Non-pigmented ciliary epithelial cell (primary cell): ENCODE results near the gene THAP4.

Experiments
- DNase-seq: peaks from one replicate; pipeline ENCODE4 v3.0.0-alpha.2; 2010; ENCODE audit warnings: low read depth

Gene THAP4

GRCh38 chr2:241638940-241639339, 2.0 kb upstream of the THAP4 start:
- no peak for DNase-seq

DNA sequence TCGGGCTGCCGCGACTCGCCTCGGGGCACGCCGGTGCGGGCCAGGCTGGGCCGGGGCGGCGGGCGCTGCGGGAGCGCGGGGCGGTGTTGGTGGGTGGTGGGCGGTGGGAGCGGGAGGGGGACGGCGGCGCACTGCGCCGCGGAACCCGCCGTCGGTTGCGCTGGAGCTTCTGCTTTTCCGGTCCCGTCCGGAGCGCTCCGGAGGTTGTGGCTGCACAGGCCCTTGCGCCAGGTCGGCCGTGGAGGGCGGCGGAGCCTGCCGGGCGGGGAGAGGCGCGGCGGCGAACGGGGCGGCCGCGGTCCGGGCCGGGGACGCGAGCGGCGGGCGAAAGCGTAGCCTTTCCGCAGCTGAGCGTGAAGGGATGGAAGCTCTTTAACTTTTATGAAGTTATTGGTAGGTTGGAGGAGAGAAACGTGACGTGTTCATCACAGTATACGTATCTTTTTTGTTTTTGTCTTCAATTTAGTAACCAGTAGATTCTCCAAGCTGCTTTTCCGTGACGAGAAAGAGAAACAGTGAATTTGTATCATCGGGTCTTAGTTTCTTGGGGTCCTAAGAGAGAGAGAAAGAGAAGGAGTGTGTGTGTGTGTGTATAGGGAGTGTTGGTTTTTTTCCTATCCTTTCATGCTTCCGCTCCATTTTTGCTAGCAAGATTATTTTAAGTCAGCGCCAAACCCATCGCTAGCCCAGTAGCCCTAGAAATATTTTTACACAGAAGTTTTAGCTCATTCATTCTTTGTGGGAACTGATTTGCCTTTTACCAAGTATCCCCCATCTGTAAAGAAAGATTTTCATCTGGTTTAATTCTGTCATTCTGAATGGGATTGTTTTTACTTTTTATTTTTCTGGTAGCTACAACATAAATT, 1.1 kb upstream of the THAP4 start:
- DNase-seq, result no peak

GRCh38 chr2:241636182-241637017, 558 bp downstream of the THAP4 start:
- DNase-seq, result no peak

- no peak for DNase-seq
Observed at GRCh38 chr2:241635756-241636155, 1.2 kb downstream of the THAP4 start.

DNA sequence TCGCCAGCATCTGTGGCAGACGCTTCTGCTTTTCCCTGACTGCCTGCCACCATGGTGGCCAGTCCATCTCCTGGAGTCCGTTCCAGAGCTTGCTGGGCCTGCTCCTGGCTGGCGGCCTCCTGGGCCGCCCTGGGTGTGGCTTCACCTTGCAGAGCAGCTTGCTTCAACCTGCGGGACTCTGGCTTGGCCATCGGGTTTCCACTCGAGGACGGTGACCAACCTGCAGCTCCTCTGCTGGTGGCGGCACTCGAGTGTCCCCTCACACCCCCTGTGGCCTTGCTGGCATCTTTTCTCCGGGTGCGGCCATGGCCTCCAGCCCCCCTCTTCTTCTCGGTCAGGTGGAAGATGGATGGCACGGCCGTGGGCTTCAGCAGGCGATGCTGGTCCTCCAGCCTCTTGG, 3.4 kb downstream of the THAP4 start:
- no peak for DNase-seq

DNA sequence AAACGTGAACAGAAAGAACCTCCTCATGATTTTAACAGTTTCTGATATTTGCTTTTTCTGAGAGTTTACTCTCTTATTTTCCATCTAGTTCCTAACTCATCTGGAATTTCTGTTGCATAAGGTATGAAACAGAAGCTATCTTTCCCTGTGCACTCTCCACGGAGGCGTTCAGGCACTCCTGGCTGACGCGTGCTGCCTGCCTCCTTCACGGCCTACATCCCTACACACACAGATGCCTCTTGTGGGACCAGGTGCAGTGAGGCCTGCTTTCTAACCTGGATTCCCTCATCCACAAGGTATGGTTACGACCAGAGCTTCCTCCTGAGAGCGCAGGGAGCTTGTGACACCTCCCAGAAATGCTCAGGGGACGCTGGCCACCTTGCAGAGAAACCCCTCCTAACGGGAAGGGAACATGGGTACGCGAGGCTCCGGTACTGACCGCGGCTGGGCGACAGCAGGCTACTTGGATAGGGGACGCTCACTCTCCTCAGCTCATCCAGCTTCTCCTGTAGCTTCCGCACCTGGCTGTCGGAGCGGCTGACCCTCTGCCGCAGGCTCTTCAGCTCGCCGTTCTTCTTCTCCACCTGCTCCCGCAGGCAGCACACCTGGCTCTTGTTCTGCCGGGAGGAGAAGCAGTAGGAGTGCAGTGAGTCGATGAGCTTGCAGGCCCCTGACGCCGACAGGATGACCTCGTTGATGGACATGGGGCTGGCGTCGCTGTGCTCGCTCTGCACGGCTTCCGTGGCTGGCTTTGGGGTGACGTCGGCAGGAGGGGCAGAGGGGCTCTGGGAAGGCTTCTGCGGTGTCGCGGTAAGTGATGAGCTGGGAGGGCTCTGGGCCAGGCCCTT, 4.3 kb downstream of the THAP4 start:
- DNase-seq, result no peak

- no peak for DNase-seq
Observed at GRCh38 chr2:241629762-241630435, 7.1 kb downstream of the THAP4 start.

DNA sequence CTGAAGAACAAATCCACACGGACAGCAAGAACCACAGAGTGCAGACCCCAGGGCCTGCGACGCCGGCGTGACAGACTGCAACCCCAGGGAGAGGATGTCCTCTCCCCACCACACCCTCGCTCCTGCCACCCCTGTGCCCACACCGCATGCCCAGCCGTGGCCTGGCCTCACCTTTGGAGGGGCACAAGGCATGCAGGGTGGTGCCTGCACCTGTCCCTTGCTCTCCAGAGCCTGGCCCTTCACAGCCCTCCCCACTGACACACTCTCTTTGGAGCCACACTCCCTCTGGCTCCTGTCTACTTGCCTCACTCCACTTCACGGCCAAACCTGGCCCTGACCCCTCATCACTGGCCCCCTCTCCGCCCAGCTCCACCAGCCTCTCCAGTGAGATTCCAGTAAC, 9.3 kb downstream of the THAP4 start:
- DNase-seq, result no peak

DNA sequence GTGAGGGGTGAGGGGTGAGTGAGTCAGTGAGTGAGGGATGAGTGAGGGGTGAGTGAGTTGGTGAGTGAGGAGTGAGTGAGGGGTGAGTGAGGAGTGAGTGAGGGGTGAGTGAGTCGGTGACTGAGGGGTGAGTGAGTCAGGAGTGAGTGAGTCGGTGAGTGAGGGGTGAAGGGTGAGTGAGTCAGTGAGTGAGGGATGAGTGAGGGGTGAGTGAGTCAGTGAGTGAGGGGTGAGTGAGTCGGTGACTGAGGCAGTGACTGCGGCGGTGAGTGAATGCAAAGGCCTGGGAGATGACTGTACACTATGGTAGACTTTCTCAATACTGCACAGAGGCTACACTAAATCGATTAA, 16.6 kb downstream of the THAP4 start:
- no peak for DNase-seq

DNA sequence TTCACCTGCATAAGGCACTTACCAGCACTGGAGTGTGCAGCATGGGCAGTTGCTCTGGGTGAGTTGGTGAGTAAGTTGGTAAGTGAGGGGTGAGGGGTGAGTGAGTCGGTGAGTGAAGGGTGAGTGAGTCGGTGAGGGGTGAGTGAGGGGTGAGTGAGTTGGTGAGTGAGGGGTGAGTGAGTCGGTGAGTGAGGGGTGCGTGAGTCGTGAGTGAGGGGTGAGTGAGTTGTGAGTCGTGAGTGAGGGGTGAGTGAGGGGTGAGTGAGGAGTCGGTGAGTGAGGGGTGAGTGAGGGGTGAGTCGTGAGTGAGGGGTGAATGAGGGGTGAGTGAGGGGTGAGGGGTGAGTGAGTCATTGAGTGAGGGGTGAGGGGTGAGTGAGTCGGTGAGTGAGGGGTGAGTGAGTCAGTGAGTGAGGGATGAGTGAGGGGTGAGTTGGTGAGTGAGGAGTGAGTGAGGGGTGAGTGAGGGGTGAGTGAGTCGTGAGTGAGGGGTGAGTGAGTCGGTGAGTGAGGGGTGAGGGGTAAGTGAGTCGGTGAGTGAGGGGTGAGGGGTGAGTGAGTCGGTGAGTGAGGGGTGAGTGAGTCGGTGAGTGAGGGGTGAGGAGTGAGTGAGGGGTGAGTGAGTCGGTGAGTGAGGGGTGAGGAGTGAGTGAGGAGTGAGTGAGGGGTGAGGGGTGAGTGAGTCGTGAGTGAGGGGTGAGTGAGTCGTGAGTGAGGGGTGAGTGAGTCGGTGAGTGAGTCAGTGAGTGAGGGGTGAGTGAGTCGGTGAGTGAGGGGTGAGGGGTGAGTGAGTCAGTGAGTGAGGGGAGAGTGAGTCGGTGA, 17.1 kb downstream of the THAP4 start:
- no peak for DNase-seq

- no peak for DNase-seq
Observed at GRCh38 chr2:241618829-241619228, 18.1 kb downstream of the THAP4 start.

GRCh38 chr2:241618296-241618805, 18.6 kb downstream of the THAP4 start:
- DNase-seq, result no peak

GRCh38 chr2:241617431-241618154, 19.4 kb downstream of the THAP4 start:
- no peak for DNase-seq

- DNase-seq, result no peak
Observed at GRCh38 chr2:241616168-241617125, 20.5 kb downstream of the THAP4 start.

DNA sequence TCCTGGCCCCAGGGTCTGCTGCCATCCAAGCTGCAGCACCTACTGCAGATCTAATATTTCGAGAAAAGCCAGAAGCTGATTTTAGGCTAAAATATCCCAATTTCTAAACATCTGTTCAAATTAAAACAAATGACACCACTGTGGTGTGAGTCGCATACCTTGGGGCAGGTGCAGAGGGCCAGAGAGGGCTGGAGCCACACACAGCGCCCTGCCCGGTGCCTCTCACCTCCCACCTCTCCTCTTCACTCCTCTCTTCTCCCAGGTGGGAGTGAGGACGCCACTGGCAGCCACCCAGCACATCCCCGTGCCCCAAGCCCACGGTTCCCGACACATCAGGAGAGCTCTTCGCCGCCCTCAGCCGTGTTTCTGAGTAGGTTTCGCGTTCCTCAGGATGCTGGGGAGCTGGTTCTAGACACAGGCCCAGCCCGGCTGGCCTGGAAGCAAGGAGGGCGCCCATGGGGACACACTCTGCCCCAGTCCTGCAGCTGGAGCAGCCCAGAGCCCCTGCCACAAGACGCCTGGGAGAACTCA, 21.4 kb downstream of the THAP4 start:
- DNase-seq, result no peak

GRCh38 chr2:241615041-241615440, 21.9 kb downstream of the THAP4 start:
- DNase-seq, result no peak

DNA sequence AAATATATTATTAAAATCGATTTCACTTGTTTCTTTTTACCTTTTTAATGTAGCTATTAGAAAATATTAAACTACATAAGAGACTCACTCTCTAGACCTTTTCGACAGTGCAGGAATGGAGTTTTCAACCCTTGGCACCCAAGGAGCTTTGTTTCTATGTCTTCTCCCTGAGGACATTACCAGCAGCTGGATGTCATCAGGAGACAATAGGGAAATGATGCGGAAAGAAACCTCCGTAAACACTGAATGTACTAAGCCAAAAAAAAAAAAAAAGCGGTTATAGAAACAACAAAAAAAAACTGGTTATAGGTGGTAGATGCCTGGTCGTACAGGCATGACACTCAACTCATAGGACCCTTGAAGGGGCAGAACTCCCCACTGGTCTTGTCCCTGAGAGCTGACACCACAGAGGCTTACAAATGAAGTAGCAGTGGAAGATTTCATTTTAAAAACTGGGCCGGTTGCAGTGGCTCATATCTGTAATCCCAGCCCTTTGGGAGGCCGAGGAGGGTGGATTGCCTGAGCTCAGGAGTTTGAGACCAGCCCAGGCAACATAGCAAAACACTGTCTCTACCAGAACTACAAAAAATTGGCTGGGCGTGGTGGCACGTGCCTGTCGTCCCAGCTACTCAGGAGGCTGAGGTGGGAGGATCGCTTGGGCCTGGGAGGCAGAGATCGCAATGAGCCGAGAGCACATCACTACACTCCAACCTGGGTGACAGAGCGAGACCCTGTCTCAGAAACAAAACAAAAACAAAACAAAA, 23.8 kb downstream of the THAP4 start:
- DNase-seq, result no peak
